Keratinocyte (primary cell): ENCODE data around the gene NUP205. TPM values are rescaled to one million over a fixed set of nuclear protein-coding genes. Genes with fewer than 3 reads are reported as not detected.

Experiments
- DNase-seq: peaks from one replicate; pipeline ENCODE4 v3.0.0-alpha.2; 2011; ENCODE audit warnings: low read depth, missing footprints, low spot score
- FAIRE-seq: peaks from 2 replicates; lab custom pipeline; 2011; peaks lifted over from hg19 to GRCh38; lab: Jason Lieb, UNC
- H2AFZ ChIP-seq: 2 replicates; pipeline ENCODE4 v1.6.0; 2012; ENCODE audit warnings: low read length, control low read depth, inconsistent platforms; ENCODE audit not compliant: control insufficient read depth
- H3K27ac ChIP-seq: 2 replicates; pipeline ENCODE4 v1.5.1; 2011; ENCODE audit warnings: low read length; ENCODE audit not compliant: control insufficient read depth, insufficient read depth
- H3K27me3 ChIP-seq: 3 replicates; pipeline ENCODE4 v1.6.0; 2011; ENCODE audit warnings: low read length; ENCODE audit not compliant: control insufficient read depth, insufficient read depth; ENCODE audit errors: extremely low read depth
- H3K36me3 ChIP-seq, 2 experiments: 2 replicates in 1 of 2; 3 replicates in 1 of 2; pipeline ENCODE4 v1.5.1; 2011; ENCODE audit warnings: low read length in 2 of 2, mild to moderate bottlenecking in 1 of 2; ENCODE audit not compliant: control insufficient read depth in 2 of 2, insufficient read depth in 2 of 2; ENCODE audit errors: extremely low read depth in 1 of 2
- H3K4me1 ChIP-seq: 3 replicates; pipeline ENCODE4 v1.5.1; 2011; ENCODE audit warnings: low read length; ENCODE audit not compliant: control insufficient read depth, insufficient read depth; ENCODE audit errors: extremely low read depth
- H3K4me2 ChIP-seq: 3 replicates; pipeline ENCODE4 v1.6.0; 2011; ENCODE audit warnings: low read depth, low read length; ENCODE audit not compliant: control insufficient read depth, insufficient read depth; ENCODE audit errors: extremely low read depth
- H3K4me3 ChIP-seq, 3 experiments: fragments of 200-600 bp in 1 of 3; sonication (generic) in 1 of 3; 2 replicates in 2 of 3; 3 replicates in 1 of 3; pipeline ENCODE4 v1.5.1; 2011 to 2016; ENCODE audit warnings: low read length in 3 of 3, mild to moderate bottlenecking in 3 of 3, control low read depth in 2 of 3, inconsistent platforms in 1 of 3, low read depth in 1 of 3, mixed read lengths in 1 of 3, mixed run types in 1 of 3, moderate library complexity in 1 of 3; ENCODE audit not compliant: control insufficient read depth in 2 of 3, insufficient read depth in 2 of 3; ENCODE audit errors: extremely low read depth in 1 of 3
- H3K79me2 ChIP-seq: 2 replicates; pipeline ENCODE4 v1.6.0; 2012; ENCODE audit warnings: low read length; ENCODE audit not compliant: control insufficient read depth, insufficient read depth
- H3K9ac ChIP-seq: 3 replicates; pipeline ENCODE4 v1.6.0; 2011; ENCODE audit warnings: low read length; ENCODE audit not compliant: control insufficient read depth, insufficient read depth; ENCODE audit errors: extremely low read depth
- H3K9me1 ChIP-seq: 3 replicates; pipeline ENCODE4 v1.6.0; 2011; ENCODE audit warnings: low read length; ENCODE audit not compliant: control insufficient read depth, insufficient read depth; ENCODE audit errors: extremely low read depth
- H3K9me3 ChIP-seq: 2 replicates; pipeline ENCODE4 v1.5.1; 2012; ENCODE audit warnings: low read depth, low read length; ENCODE audit not compliant: control insufficient read depth
- H4K20me1 ChIP-seq: 3 replicates; pipeline ENCODE4 v1.6.0; 2011; ENCODE audit warnings: low read length; ENCODE audit not compliant: control insufficient read depth, insufficient read depth; ENCODE audit errors: extremely low read depth
- CTCF ChIP-seq, 3 experiments: IDR thresholded peaks in 1 of 3; conservative IDR thresholded peaks in 1 of 3; optimal IDR thresholded peaks in 1 of 3; 2 replicates in 2 of 3; 3 replicates in 1 of 3; pipeline versions ENCODE3 to v1.5.1; 2011; ENCODE audit warnings: low read length in 3 of 3, mild to moderate bottlenecking in 3 of 3, moderate library complexity in 2 of 3, control low read depth in 1 of 3, inconsistent platforms in 1 of 3; ENCODE audit not compliant: insufficient read depth in 2 of 3; ENCODE audit errors: extremely low read depth in 1 of 3
- EZH2 ChIP-seq: IDR thresholded peaks from one replicate; pipeline ENCODE4 v1.6.1; 2012; ENCODE audit warnings: inconsistent platforms, mild to moderate bottlenecking, low read length, moderate library complexity
- dilution Hi-C: fragments of 300-500 bp; cut with MboI; formaldehyde crosslinking; loops from one replicate; pipeline ENCODE4 v1.7.0; 2020; ENCODE audit warnings: low sequenced_read_pairs; ENCODE audit not compliant: extremely low pct_ligation_motif_present
- polyA plus RNA-seq, 5 experiments: library from polyadenylated mRNA; depleted of rRNA in 3 of 5; stranded (reverse) in 3 of 5; stranded (forward) in 1 of 5; unstranded in 1 of 5; fragments of >200 nt; gene quantifications; 1 replicate in 1 of 5; 2 replicates in 3 of 5; 3 replicates in 1 of 5; pipeline versions ENCODE4 v1.2.1 to v1.2.3, GENCODE V29; 2011 to 2012; ENCODE audit warnings: missing spikeins in 2 of 5, low read depth in 1 of 5, low replicate concordance in 1 of 5

The NUP205 gene
- polyA plus RNA-seq, 1 donor (not counting 4 experiments of a cell fraction or from before 2014, with no cell fraction given): 74.6 TPM

GRCh38 chr7:135562720-135563119 is 5.0 kb downstream of the NUP205 start:
- Histone ChIP-seq H3K9me1 (no peaks in the 10 kb centered on the region), H3K27ac (no peak overlapping the region), H4K20me1 (no peaks in the 10 kb centered on the region), H3K9ac (no peak overlapping the region), H3K79me2 (peaks cover 96% of the 10 kb centered on the region), H3K36me3 (no peaks in the 10 kb centered on the region), H2AFZ (no peak overlapping the region), H3K9me3 (no peaks in the 10 kb centered on the region), H3K4me2 (no peak overlapping the region), H3K27me3 (no peaks in the 10 kb centered on the region), H3K4me3 (no peak overlapping the region), H3K4me1 (peaks cover 3% of the 10 kb centered on the region)
- FAIRE-seq: no peak
- no peak for DNase-seq
- dilution Hi-C loops: no loop called here
- TF ChIP-seq EZH2 (no peak), CTCF (optimal IDR thresholded peaks at IDR 0.05 in 1 of 3, IDR thresholded peaks at IDR 0.05 in 1 of 3, conservative IDR thresholded peaks at IDR 0.05 in 1 of 3; ENCODE audit: extremely low read depth in 1 of 3, insufficient read depth in 2 of 3, low read length in 3 of 3) (no peak)

- Histone ChIP-seq H3K9ac (no peak overlapping the region), H3K9me1 (no peaks in the 10 kb centered on the region), H3K79me2 (peaks cover 40% of the 10 kb centered on the region), H4K20me1 (no peaks in the 10 kb centered on the region), H3K27ac (no peak overlapping the region), H2AFZ (no peak overlapping the region), H3K9me3 (no peaks in the 10 kb centered on the region), H3K4me3 (no peak overlapping the region), H3K36me3 (peaks cover 11 to 14% of the 10 kb centered on the region in 2 experiments), H3K27me3 (no peaks in the 10 kb centered on the region), H3K4me1 (no peaks in the 10 kb centered on the region), H3K4me2 (no peak overlapping the region)
- TF ChIP-seq CTCF (optimal IDR thresholded peaks at IDR 0.05 in 1 of 3, IDR thresholded peaks at IDR 0.05 in 1 of 3, conservative IDR thresholded peaks at IDR 0.05 in 1 of 3; ENCODE audit: extremely low read depth in 1 of 3, insufficient read depth in 2 of 3, low read length in 3 of 3): no peak
- DNase-seq: no peak
- no peak for FAIRE-seq
- dilution Hi-C loops: no loop called here
Observed at GRCh38 chr7:135571834-135572233, 14.1 kb downstream of the NUP205 start.
